HG03520 (cell line): ENCODE measurements around the gene LRBA.
A peak's percentile ranks its signal among the peaks of the same experiment; 100 is the strongest.

Source experiments
- ATAC-seq: cut with Tn5 transposase; IDR thresholded peaks from one replicate; pipeline ENCODE4 v1.9.1; 2021; ENCODE audit warnings: mild to moderate bottlenecking, moderate library complexity; ENCODE audit not compliant: unreplicated experiment

Gene LRBA

DNA sequence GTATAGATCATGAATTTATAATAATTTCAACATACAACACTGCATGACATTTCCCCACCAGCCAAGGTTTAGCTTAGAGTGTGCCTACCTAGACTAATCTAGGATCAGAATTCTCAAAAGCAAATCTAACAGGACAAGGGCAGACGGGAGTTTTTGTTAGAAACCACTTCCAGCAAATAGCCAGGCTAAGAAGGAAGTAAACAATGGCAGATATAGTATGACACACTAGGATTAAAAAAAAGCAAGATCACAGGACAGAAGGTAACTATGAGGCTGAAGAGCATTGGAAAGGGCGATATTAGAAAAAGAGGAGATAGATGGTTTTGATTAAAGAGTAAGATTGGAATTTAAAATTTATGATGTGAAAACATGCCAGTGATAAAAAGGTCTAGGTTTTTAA is 124.8 kb downstream of the LRBA start:
- ATAC-seq: no peak

DNA sequence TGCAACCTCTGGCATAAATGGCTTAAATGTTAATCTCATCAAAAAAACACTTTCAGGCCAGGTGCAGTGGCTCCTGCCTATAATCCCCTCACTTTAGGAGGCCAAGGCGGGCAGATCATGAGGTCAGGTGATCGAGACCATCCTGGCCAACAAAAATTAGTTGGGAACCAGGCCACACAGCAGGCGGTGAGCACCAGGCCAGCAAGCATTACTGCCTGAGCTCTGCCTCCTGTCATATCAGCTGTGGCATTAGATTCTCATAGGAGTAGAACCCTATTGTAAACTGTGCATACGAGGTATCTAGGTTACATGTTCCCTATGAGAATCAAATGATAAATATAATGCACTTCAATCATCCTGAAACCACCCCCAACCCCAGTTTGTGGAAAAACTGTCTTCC is 125.8 kb downstream of the LRBA start:
- ATAC-seq: no peak

DNA sequence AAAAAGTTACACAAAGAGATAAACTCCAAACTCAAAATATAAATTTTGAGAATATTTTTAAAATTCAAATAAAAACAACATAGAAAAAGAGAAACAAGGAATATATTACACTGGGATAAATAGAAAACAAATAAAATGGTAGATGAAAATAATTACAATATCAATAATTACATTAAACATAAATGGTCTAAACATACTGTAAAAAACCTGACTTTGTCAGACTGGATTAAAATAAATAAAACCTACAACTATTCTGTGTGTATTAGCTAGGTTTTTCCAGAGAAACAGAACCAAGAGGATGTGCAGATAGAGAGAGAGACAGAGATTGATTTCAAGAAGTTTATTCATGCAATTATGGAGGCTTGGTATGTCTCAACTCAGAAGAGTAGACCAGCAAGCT is 126.5 kb downstream of the LRBA start:
- ATAC-seq: no peak

DNA sequence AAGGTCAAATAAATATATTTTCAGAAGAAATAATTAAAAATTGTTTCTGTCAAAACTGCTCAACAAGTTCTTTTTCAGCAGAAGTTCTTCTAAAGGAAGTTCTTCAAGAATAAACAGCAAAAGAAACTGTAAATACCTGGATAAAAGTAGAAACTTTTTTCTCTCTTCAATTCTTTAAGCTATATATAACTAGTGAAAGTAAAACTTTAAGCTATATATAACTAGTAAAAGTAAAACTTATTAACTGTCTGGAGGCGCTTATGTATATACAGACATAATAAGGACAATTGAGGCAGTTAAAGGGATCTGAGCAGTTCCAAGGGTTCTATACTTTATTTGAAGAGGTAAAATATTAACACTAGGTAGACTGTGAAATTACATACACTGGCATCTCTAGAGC is 126.9 kb downstream of the LRBA start:
- ATAC-seq: no peak

DNA sequence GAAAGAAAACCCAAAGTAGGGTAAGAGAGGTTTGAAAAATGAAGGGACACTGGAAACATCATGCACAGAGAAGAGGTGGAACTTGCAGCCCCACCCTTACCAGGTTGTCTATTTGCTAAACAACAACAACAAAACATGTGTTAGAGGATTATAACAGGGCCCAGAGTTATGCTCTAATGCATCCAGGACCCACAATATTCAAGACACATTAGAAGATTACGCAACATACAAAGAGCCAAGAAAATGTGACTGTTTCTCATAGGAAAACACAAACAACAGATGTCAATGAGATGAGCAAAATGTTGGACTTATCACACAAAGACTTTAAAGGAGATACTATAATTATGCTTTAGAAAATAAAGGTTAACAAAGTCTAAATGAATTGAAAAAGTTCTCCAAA is 128.5 kb downstream of the LRBA start:
- no peak for ATAC-seq

DNA sequence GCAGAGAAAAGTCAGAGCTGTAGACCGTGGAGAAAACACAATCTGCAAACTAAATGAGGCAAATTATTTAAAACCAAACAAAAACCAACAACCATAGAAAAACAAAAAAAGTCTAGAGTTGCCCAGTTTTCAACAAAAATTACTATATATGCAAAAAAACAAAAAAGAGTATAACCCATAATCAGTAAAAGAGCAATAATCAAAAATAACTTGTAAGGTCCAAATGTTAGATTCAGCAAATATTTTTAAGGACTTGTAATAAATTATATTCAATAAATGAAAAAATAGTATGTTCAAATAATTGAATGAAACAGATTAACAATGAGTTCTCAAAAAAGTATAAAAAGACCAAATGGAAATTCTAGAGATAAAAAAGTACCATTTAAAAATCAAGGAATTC is 130.5 kb downstream of the LRBA start:
- ATAC-seq: no peak

DNA sequence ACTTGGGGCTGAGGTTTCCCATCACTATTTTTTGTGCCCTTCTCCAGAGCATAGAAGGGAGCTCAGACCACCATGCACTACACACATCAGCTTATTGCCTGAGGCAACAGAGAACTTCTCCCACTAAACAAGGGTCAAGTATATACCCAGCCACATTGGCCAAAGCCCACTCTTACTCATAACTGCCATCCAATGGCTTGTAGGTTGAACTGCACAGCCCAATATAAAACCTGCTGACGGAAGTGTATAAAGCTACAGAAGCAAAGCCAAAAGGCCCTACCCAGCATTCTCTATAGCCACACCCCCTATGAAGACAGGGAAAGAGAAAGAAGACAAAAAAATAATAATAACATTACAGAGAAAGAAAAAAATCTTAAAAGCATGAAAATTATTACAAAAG is 139.7 kb downstream of the LRBA start:
- no peak for ATAC-seq

DNA sequence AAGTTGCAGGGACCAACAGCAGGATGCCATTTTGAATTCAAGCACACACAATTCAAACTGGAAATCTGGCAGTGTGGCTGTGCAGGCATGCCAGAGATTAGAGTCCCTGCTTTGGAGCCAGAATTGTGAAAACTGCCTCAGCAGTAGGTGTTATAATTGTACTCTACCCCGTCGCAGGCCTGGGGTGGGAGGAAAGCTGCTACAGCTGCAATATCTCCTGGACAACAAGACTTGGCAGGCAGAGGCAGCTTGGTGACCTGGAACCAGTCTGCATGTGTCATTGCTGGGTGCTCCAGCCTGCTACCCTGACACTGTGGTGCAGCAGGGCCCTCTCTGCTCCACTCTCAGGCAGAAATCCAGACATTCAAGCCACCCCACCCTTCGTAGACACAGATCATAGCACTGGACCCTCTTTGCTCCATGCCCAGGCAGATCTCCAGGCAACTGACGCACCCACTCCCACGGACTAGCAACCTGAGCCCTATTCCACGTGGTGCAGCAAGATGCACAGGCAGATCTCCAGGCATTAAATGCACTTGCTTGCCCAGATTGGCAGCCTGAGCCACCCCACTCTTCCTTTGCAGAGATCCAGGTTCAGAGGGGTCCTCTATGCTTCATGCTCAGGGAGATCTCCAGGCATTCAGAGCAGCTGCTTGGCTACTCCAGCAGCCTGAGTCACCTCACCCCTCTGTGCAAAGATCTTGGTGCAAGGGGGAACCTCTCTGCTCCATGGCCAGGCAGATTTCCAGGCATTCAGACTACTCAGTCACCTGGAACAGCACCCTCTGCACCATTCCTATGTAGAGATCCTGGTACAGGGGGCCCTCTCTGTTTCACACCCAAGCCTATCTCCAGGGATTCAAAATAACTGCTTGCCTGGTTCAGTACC is 140.5 kb downstream of the LRBA start:
- no peak for ATAC-seq

DNA sequence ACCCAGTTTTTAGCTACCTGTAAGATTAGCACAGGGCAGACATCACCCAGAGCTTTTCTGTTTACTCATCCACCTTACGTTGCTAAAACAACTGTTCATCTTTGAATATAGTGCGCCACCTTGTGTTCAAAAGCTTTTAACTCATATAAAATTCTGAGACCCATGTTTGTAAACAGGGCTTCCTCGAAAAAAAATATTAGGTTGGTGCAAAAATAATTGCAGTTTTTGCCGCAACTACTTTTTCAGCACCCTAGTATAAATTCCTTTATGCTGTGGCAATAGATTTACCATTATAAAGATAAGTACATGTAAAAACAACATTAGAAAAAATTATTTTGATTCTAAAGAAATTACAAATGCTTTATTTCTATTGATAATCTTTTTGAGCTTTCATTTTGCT is 147.9 kb downstream of the LRBA start:
- peak; percentile 86 for ATAC-seq

DNA sequence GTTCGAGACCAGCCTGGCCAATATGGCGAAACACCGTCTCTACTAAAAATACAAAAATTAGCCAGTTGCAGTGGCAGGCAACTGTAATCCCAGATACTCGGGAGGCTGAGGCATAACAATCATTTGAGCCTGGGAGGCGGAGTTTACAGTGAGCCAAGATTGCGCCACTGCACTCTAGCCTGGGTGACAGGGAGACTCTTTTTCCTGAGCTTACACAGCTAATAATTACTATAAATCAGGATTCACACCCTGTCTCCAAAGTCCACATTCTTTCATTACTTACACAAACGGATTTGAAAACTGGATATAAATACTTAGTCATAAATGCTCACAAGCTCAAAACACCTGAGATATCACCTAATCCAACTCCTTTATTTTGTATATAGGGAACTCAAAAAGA is 151.6 kb downstream of the LRBA start:
- no peak for ATAC-seq

DNA sequence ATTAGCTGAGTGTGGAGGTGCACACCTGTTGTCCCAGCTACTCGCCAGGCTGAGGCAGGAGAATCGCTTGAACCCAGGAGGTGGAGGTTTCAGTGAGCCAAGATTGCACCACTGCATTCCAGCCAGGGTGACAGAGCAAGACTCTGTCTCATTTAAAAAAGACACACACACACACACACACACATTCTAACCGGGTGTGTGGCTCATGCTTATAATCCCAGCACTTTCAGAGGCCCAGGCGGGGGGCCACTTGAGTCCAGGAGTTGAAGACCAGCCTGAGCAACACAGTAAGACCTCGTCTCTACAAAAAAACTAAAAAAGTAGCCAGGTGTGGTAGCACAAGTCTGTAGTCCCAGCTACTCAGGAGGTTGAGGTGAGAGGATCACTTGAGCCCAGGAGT is 152.3 kb downstream of the LRBA start:
- ATAC-seq: no peak

DNA sequence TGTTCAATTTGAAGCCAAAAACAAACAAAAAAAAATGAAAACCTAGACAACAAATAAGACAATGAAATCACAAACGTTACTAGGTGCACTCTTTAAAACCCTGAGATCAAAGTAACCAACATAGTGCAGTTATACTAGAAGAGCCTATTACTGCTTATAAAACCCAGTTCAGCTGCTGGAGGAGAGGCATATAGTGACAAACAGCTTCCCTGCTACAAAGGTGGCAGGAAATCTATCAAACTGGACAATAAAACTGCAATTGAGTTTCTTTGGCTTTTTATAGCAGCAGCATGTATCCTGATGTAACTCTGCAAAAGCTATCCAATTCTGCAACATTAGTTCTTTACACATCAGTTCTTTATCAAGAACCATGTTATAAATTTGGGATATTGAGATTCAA is 155.6 kb downstream of the LRBA start:
- ATAC-seq: no peak

DNA sequence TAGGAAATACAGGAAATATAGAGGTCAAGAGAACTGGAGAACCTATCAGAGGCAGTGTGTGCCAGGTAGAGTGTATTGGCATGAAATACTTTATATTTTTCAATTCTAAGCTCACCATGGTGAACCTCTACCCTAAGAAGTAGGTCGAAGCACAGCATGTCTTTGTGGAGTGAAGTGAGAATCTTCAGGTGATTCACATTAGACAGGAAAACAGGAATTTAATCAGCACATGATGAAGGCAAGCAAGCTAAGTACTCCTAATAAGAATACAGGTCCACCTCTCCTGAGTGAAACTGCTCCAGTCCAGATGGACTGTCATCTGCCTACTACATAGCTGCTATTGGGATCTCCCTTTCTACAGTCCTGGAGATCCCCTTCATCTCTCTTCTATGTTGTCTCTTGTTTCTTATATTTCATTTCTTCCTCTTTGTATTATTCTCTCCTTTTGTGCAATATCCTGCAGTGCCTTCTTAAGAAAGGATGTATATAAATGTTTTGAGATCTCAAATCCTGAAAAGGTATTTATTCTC is 159.0 kb downstream of the LRBA start:
- no peak for ATAC-seq

DNA sequence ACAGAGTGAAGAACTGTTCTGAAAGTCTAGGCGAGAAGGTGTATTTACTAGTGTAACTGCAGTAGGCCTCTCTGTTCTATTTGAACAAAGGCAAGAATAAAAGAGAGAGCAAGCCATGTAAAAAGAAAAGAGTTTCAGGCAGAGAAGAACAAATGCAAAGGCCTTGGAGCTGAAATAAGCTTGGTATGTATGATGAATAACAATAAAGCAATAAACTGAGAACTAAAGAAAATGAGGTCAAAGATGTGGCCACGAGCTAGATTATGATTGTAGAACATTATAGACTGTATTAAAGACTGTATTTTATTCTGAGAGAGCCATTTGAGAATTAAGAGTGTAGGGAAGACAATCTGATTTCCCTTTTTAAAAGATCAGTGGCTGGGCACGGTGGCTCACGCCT is 160.5 kb downstream of the LRBA start:
- no peak for ATAC-seq

DNA sequence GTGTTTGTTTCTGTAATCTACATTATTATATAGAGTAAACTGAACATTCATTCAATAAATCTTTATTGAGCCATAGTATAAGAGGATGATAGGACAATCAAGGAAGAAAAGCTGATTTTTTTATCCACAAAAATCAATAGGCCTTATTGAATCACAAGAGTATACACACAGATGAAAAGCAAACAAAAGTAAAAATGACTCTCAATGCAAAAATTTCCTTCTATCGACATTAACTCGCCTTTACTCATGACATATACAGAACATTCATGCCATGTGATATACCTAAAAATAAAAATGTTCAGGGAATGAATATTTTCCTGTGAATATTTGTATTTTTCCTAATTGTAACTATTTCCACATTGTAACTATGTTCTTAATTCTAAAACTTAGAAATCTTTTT is 161.2 kb downstream of the LRBA start:
- ATAC-seq: no peak

DNA sequence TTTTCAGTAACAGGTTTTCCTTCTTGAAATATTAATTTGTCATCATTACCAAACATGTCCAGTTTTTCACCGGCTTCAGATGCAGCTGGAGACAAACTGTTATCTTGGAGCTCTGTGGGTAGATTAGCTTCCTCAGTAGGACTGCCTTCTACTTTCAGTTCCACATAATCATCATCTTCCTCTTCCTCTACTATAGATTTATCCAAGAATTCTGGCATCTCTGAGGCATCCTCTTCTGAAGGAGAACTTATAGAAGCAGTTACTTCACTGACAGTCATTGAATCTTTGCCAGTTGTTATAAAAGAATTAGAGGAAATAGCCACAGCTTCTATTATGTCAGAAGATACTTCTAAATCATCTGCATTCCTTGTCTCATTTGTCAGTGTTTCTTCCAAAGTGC is 162.9 kb downstream of the LRBA start:
- ATAC-seq: no peak

DNA sequence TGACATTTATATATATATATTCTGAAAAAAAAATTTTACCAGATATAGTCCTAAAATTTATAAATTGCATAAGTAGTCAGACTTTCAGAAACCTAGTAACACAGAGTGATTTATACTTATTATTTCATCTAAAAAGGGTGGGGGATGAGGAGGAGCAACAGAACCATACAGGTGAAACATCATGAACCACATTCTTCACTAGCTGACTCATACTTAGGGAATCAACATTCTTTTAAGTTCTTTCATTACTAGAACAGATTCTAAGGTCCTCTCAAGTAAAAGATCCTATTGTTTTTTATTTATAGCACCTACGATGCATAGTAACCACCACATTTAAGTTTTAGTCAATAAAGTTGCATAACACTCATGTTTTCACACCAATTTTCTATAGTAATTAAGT is 166.1 kb downstream of the LRBA start:
- ATAC-seq: no peak

DNA sequence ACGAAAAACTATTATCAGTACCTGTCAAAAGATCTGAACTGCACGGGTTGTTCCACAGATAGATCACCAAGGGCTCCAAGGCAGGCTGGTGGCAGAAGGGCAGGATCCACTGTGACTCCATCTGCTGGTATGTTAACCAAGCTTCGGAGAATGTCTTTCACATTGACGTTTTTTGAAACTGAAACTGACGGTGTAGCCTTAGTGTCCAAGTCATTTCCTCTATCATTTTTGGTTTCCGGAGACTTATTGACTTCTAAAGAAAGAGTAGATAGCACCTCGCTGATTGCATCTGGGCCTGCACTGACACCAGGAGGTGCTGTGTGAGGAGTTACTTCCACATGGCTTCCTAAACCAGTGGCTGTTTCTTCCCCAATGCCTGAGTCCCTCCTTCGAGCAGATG is 186.9 kb downstream of the LRBA start:
- ATAC-seq: peak; percentile 96

DNA sequence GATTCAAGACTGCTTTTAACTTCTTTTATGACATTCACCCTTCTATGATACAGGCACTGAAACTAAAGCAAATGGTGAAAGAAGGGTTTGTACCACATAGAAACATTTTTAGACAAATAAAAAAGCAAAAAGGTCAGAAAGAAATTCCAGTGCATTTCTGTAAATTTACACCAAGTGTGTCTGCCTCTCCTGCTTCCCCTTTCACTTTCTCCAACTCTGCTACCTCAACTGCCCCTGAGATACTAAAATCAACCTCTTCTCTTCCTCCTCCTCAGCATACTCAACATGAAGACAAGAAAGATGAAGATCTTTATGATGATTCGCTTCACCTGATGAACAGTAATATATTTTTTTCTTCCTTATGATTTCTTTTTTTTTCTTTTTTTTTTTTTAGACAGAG is 187.9 kb downstream of the LRBA start:
- no peak for ATAC-seq

DNA sequence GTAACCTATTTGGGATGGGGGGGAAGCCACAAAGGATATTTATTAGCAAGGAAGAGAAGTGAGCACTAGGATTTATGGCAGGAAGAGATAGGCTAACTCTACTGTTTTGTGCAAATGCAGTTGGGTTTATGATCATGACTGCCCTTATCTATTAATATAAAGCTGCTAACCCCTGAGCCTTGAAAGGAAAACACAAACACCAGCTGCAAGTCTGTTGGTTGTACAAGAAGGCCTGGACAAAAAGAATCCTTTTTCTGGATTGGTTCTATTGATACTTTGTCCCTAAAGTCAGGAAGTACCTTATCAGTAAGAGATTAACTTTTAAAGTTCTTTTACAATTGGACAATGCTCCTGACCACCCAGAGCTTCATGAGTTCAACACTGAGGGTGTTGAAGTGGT is 188.8 kb downstream of the LRBA start:
- no peak for ATAC-seq

DNA sequence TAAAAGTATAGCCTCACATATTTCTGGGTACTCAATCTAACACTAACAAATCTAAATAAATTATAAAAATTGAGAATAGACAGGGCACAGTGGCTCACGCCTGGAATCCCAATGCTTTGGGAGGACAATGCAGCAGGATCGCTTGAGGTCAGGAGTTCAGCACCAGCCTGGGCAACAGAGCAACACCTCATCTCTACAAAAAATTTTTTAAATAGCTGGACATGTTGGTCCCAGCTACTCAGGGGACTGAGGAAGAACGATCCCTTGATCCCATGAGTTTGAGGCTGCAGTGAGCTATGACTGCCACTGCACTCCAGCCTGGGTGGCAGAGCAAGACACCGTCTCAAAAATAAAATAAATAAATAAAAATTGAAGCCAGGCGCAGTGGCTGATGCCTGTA is 192.7 kb downstream of the LRBA start:
- no peak for ATAC-seq

DNA sequence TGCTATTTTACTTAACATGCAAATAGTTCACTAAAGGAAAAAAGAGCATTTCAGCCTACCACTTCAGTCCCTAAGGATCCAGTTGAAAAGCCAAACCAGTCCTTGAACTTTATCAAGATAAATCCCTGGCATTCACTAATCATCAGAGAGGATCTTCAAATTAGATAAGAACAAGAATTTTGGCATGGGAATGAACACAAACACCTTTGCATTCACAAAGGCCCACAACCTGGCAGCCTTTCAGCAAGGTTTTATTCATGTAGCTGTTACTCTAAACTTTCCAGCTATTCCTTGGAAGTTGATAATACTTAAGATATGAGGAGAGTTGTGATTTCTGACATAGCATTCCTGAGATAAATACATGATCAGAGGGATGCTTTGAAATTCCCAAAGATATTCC is 193.4 kb downstream of the LRBA start:
- no peak for ATAC-seq

DNA sequence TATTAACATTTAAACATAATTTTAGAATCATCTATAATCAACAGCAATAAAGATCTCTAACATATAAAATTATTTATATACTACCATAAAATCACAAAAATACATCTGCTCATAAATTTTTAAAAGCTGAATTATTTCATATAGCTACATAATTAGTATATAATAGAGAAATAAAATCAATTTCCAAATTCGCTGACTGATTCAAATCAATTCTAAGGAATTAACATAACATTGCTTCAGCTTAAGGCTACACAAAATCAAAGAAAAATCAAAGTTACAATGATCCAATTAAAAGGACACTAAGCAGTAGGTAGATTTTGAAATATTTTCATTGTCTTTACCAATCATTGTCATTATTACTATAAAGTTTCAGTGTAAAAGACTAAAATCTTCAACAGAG is 194.7 kb downstream of the LRBA start:
- ATAC-seq: no peak
